Measurements from ENCODE around the gene AHCYL2.
"Not testable (repeated sequence)": the region's sequence is repeated elsewhere in the genome, so short reads cannot be mapped to it uniquely, and the experiment has no call there.

AHCYL2 gene

GRCh38 chr7:129447445-129447844, 222.6 kb downstream of the AHCYL2 start:
- not testable (repeated sequence) for DNase-seq

GRCh38 chr7:129448608-129449007, 223.8 kb downstream of the AHCYL2 start:
- not testable (repeated sequence) for DNase-seq

GRCh38 chr7:129450295-129450694, 225.5 kb downstream of the AHCYL2 start:
- no peak for DNase-seq

- no peak for DNase-seq
Measured at GRCh38 chr7:129452589-129453231, 227.9 kb downstream of the AHCYL2 start.

- no peak for DNase-seq
Measured at GRCh38 chr7:129453510-129454248, 228.8 kb downstream of the AHCYL2 start.

GRCh38 chr7:129454249-129454551, 229.4 kb downstream of the AHCYL2 start:
- DNase-seq = no peak

GRCh38 chr7:129456421-129456820, 231.6 kb downstream of the AHCYL2 start:
- DNase-seq = no peak

- DNase-seq = no peak
Measured at GRCh38 chr7:129457101-129457500, 232.3 kb downstream of the AHCYL2 start.

GRCh38 chr7:129458171-129458570, 233.3 kb downstream of the AHCYL2 start:
- DNase-seq = no peak

GRCh38 chr7:129461809-129462208, 237.0 kb downstream of the AHCYL2 start:
- DNase-seq = no peak

GRCh38 chr7:129462420-129462819, 237.6 kb downstream of the AHCYL2 start:
- no peak for DNase-seq

GRCh38 chr7:129464194-129464593, 239.4 kb downstream of the AHCYL2 start:
- no peak for DNase-seq

- no peak for DNase-seq
Measured at GRCh38 chr7:129465080-129465479, 240.2 kb downstream of the AHCYL2 start.

- no peak for DNase-seq
Measured at GRCh38 chr7:129466796-129467195, 242.0 kb downstream of the AHCYL2 start.

GRCh38 chr7:129468087-129468486, 243.3 kb downstream of the AHCYL2 start:
- peak in 1 of 56 donors; percentile 10 for DNase-seq

- DNase-seq = no peak
Measured at GRCh38 chr7:129468547-129468946, 243.7 kb downstream of the AHCYL2 start.

GRCh38 chr7:129469930-129470329, 245.1 kb downstream of the AHCYL2 start:
- DNase-seq = no peak

- DNase-seq = no peak
Measured at GRCh38 chr7:129470411-129470810, 245.6 kb downstream of the AHCYL2 start.

- DNase-seq = no peak
Measured at GRCh38 chr7:129471402-129471827, 246.6 kb downstream of the AHCYL2 start.

- not testable (repeated sequence) for DNase-seq
Measured at GRCh38 chr7:129475931-129476330, 251.1 kb downstream of the AHCYL2 start.

GRCh38 chr7:129476398-129476797, 251.6 kb downstream of the AHCYL2 start:
- DNase-seq = not testable (repeated sequence)

All from nucleus accumbens (tissue), 56 donors.